Endothelial cell of umbilical vein (primary cell): ENCODE data around the gene PARD3B.

Experiments used
- EZH2 ChIP-seq: IDR thresholded peaks from 2 replicates; pipeline ENCODE4 v1.6.1; 2012; ENCODE audit warnings: borderline replicate concordance, low read depth, mild to moderate bottlenecking, moderate library complexity, low read length, inconsistent platforms; ENCODE audit not compliant: severe bottlenecking
- FOS ChIP-seq: IDR thresholded peaks from 2 replicates; pipeline ENCODE4 v1.6.1; 2011; ENCODE audit warnings: mild to moderate bottlenecking, low read length, moderate library complexity, borderline replicate concordance; ENCODE audit not compliant: insufficient read depth
- GATA2 ChIP-seq: IDR thresholded peaks from 2 replicates; pipeline ENCODE4 v1.7.0; 2011; ENCODE audit warnings: low read depth, mild to moderate bottlenecking, moderate library complexity, mixed read lengths, low read length; ENCODE audit not compliant: insufficient read length, insufficient read depth
- JUN ChIP-seq: IDR thresholded peaks from 2 replicates; pipeline ENCODE4 v1.6.1; 2011; ENCODE audit warnings: borderline replicate concordance, low read depth; ENCODE audit not compliant: insufficient read length, insufficient read depth
- MYC ChIP-seq: IDR thresholded peaks from one replicate; pipeline ENCODE4 v1.6.1; 2011; ENCODE audit warnings: mild to moderate bottlenecking, low read depth, low read length
- POLR2A ChIP-seq: IDR thresholded peaks from 2 replicates; pipeline ENCODE4 v1.6.1; 2012; ENCODE audit warnings: low read depth, mild to moderate bottlenecking, control low read depth, low read length
- POLR2AphosphoS5 ChIP-seq: IDR thresholded peaks from 2 replicates; pipeline ENCODE4 v1.6.1; 2012; ENCODE audit warnings: low read depth, mild to moderate bottlenecking, control low read depth, low read length, moderate library complexity; ENCODE audit not compliant: insufficient read depth
- TF ChIP-seq, protein P1 (sequence below), 2 donors: IDR thresholded peaks; 1 replicate in 1 of 2; 2 replicates in 1 of 2; pipeline ENCODE4 v1.5.1; 2011; ENCODE audit warnings: low read length in 2 of 2, mild to moderate bottlenecking in 2 of 2, moderate library complexity in 2 of 2, control low read depth in 1 of 2, inconsistent platforms in 1 of 2, low read depth in 1 of 2; ENCODE audit not compliant: insufficient read depth in 1 of 2; ENCODE audit errors: extremely low read depth in 1 of 2
- TF ChIP-seq, protein P2 (sequence below): IDR thresholded peaks from 2 replicates; pipeline ENCODE4 v1.6.1; 2011; ENCODE audit not compliant: insufficient read depth, insufficient read length

DNA sequence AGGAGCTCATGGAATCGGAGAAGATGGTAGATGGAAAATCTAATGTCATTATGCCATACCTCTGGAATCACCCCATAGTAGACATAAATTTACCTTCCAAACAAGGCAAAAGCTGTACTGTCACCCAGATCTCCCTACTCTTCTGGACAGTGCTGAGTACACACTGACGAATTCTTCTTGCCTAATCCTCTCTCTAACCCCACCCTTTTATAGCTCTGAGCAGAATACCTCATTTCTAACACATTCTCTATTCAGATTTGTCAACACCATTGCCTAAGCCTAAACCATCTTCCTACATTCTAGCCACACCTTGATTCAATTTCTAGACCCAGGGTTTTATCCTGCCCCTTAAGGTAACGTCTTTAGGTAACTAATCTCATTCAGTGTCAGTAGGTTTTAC is 816.0 kb downstream of the PARD3B start:
- TF ChIP-seq, protein P1, sequence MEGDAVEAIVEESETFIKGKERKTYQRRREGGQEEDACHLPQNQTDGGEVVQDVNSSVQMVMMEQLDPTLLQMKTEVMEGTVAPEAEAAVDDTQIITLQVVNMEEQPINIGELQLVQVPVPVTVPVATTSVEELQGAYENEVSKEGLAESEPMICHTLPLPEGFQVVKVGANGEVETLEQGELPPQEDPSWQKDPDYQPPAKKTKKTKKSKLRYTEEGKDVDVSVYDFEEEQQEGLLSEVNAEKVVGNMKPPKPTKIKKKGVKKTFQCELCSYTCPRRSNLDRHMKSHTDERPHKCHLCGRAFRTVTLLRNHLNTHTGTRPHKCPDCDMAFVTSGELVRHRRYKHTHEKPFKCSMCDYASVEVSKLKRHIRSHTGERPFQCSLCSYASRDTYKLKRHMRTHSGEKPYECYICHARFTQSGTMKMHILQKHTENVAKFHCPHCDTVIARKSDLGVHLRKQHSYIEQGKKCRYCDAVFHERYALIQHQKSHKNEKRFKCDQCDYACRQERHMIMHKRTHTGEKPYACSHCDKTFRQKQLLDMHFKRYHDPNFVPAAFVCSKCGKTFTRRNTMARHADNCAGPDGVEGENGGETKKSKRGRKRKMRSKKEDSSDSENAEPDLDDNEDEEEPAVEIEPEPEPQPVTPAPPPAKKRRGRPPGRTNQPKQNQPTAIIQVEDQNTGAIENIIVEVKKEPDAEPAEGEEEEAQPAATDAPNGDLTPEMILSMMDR (IDR thresholded peaks at IDR 0.05; ENCODE audit: extremely low read depth in 1 of 2, insufficient read depth in 1 of 2, low read depth in 1 of 2, low read length in 2 of 2), result no peak
- TF ChIP-seq POLR2A, result no peak
- TF ChIP-seq MYC, result no peak
- TF ChIP-seq POLR2AphosphoS5, result no peak
- no peak for TF ChIP-seq JUN
- no peak for TF ChIP-seq EZH2
- TF ChIP-seq, protein P2, sequence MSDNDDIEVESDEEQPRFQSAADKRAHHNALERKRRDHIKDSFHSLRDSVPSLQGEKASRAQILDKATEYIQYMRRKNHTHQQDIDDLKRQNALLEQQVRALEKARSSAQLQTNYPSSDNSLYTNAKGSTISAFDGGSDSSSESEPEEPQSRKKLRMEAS, result no peak
- TF ChIP-seq GATA2, result no peak
- no peak for TF ChIP-seq FOS
